ENCODE results near the gene USHBP1. TPM values are rescaled to one million over a fixed set of nuclear protein-coding genes. Genes with fewer than 3 reads are reported as not detected.

Gene USHBP1
- total RNA-seq, 1 experiment from 2014 or later: not detected

- Histone ChIP-seq H3K27me3 (ENCODE audit: control insufficient read depth, insufficient read depth, low read length) (no peaks in the 10 kb centered on the region), H3K4me3 (ENCODE audit: low read depth in 2 of 2, low read length in 2 of 2) (no peak overlapping the region), H3K4me1 (ENCODE audit: control insufficient read depth, insufficient read depth, low read length) (no peaks in the 10 kb centered on the region), H3K27ac (ENCODE audit: low read length) (no peak overlapping the region), H3K9me3 (ENCODE audit: control insufficient read depth, insufficient read depth, low read depth, low read length) (no peaks in the 10 kb centered on the region), H3K36me3 (ENCODE audit: control insufficient read depth, insufficient read depth, low read length) (no peaks in the 10 kb centered on the region; the same call in 1 of the 2 replicates)
- CTCF ChIA-PET: no interaction called here
- peak; percentile 55 for ATAC-seq
- in situ Hi-C loops (cut with HindIII; ENCODE audit: low pct_unique_long_range_greater_than_20kb, low sequenced_read_pairs): no loop called here
- TF ChIP-seq SIN3A (IDR thresholded peaks at IDR 0.05; ENCODE audit: borderline replicate concordance, insufficient read depth, low read depth, low read length) (no peak), TCF7L2 (IDR thresholded peaks at IDR 0.05; ENCODE audit: low read depth, low read length) (no peak)
- TF ChIP-seq, protein P1, sequence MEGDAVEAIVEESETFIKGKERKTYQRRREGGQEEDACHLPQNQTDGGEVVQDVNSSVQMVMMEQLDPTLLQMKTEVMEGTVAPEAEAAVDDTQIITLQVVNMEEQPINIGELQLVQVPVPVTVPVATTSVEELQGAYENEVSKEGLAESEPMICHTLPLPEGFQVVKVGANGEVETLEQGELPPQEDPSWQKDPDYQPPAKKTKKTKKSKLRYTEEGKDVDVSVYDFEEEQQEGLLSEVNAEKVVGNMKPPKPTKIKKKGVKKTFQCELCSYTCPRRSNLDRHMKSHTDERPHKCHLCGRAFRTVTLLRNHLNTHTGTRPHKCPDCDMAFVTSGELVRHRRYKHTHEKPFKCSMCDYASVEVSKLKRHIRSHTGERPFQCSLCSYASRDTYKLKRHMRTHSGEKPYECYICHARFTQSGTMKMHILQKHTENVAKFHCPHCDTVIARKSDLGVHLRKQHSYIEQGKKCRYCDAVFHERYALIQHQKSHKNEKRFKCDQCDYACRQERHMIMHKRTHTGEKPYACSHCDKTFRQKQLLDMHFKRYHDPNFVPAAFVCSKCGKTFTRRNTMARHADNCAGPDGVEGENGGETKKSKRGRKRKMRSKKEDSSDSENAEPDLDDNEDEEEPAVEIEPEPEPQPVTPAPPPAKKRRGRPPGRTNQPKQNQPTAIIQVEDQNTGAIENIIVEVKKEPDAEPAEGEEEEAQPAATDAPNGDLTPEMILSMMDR (IDR thresholded peaks at IDR 0.05): peak; percentile 77
- intact Hi-C loops (cut with micrococcal nuclease; ENCODE audit: unreplicated experiment): no loop called here
- BruUV-seq (replicated peaks): no TSS peak
- POLR2A ChIA-PET: no interaction called here
- no peak for DNase-seq (ENCODE audit: low read depth, low spot score)
Observed at GRCh38 chr19:17205237-17206140, 59.1 kb downstream of the USHBP1 start.

DNA sequence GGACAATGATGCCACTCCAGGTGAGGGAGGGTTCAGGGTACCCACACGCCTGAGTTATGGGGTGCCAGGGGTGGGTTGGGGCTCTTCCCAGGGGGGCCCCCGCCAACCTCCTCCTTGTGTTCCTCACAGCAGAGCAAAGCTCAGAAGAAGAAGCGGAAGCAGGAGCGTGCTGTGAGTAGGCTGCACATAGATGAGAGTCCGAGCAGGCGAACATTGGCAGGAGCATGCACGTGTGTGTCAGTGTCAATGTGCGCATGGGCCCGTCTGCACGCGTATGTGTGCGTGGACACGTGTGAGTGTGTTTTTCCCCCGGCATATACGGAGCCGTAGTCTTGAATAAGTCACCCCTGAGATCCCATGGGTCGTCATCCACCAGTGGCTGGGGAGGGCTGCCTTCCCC is 61.8 kb downstream of the USHBP1 start:
- Histone ChIP-seq H3K27ac (ENCODE audit: low read length) (no peak overlapping the region), H3K4me1 (ENCODE audit: control insufficient read depth, insufficient read depth, low read length) (no peaks in the 10 kb centered on the region), H3K27me3 (ENCODE audit: control insufficient read depth, insufficient read depth, low read length) (no peaks in the 10 kb centered on the region), H3K36me3 (ENCODE audit: control insufficient read depth, insufficient read depth, low read length) (no peaks in the 10 kb centered on the region; the same call in 1 of the 2 replicates), H3K9me3 (ENCODE audit: control insufficient read depth, insufficient read depth, low read depth, low read length) (no peaks in the 10 kb centered on the region), H3K4me3 (ENCODE audit: low read depth in 2 of 2, low read length in 2 of 2) (no peak overlapping the region)
- in situ Hi-C loops (cut with HindIII; ENCODE audit: low pct_unique_long_range_greater_than_20kb, low sequenced_read_pairs): no loop called here
- ChIA-PET CTCF (no interaction called here), POLR2A (no interaction called here)
- intact Hi-C loops (cut with micrococcal nuclease; ENCODE audit: unreplicated experiment): no loop called here
- no TSS peak for BruUV-seq (replicated peaks)
- no peak for ATAC-seq
- no peak for DNase-seq (ENCODE audit: low read depth, low spot score)
- TF ChIP-seq TCF7L2 (IDR thresholded peaks at IDR 0.05; ENCODE audit: low read depth, low read length): no peak
- TF ChIP-seq, protein P1 (IDR thresholded peaks at IDR 0.05): no peak
- TF ChIP-seq REST (IDR thresholded peaks at IDR 0.05; ENCODE audit: insufficient read depth in 1 of 2, low read depth in 2 of 2, low read length in 1 of 2): no peak
- TF ChIP-seq POLR2AphosphoS5 (IDR thresholded peaks at IDR 0.05; ENCODE audit: low read depth, low read length): no peak
- TF ChIP-seq SIN3A (IDR thresholded peaks at IDR 0.05; ENCODE audit: borderline replicate concordance, insufficient read depth, low read depth, low read length): no peak
